ENCODE measurements around the gene KRT10.
A peak's percentile ranks its signal among the peaks of the same experiment; 100 is the strongest.

KRT10 gene

DNA sequence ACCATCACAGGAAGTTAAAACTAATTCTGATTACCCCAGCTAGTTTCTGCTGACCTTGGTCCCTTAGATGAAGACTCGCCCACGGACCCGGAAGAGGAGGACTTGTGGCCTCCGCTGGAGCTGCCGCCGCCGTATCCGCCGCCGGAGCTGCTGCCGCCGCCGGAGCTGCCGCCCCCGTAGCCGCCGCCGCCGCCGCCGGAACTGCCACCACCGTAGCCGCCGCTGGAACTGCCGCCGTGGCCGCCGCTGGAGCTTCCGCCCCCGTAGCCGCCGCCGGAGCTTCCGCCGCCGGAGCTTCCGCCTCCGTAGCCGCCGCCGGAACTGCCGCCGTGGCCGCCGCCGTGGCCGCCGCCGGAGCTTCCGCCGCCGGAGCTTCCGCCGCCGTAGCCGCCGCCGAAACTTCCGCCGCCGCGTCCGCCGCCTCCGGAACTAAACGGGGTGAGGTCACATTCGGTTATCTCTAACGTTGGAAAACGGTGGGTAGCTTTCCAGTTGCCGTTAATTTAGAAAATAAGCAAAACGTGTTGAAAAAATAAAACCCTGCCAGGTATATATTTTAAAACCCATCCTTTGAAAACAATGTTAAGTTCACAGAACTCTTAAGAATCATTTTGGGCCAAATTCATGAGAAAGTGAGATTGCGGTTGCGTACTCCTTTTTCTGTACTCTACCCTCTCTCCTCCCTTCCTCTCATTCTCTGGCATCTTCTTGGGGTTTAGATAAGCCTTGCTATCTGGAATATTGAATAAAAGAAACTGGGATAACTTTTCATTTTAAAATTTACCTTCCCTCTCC lies 3.5 kb downstream of the KRT10 start (continued):
- TF ChIP-seq ZFHX2 (tag by site-specific recombination; conservative IDR thresholded peaks at IDR 0.05) = peak; percentile 50; the same call in 1 of the 2 replicates
- no peak for TF ChIP-seq SETDB1 (IDR thresholded peaks at IDR 0.05; ENCODE audit: insufficient read length, low read length)
- no peak for TF ChIP-seq SCRT2 (tag by site-specific recombination; IDR thresholded peaks at IDR 0.05)
- TF ChIP-seq ZNF391 (tag by site-specific recombination; IDR thresholded peaks at IDR 0.05; ENCODE audit: borderline replicate concordance, low read depth) = no peak
- no peak for TF ChIP-seq ZNF514 (tag by site-specific recombination; IDR thresholded peaks at IDR 0.05)
- TF ChIP-seq ZNF138 (tag by site-specific recombination; IDR thresholded peaks at IDR 0.05; ENCODE audit: borderline replicate concordance) = no peak
- TF ChIP-seq YY2 (tag by site-specific recombination; IDR thresholded peaks at IDR 0.05) = no peak
- no peak for TF ChIP-seq ZNF394 (tag by site-specific recombination; IDR thresholded peaks at IDR 0.05; ENCODE audit: borderline replicate concordance)
- no peak for TF ChIP-seq ZNF473 (tag by site-specific recombination; IDR thresholded peaks at IDR 0.05)
- no peak for TF ChIP-seq ZNF114 (tag by site-specific recombination; IDR thresholded peaks at IDR 0.05)
- TF ChIP-seq SP2 (tag by site-specific recombination; IDR thresholded peaks at IDR 0.05) = peak; percentile 29; the same call in 1 of the 2 replicates
- peak; percentile 99 for TF ChIP-seq ZBTB17 (tag by site-specific recombination; IDR thresholded peaks at IDR 0.05)
- 0 out of 2 replicates have a peak, but pooled peaks have one; percentile 23 for TF ChIP-seq ZNF501 (tag by site-specific recombination; IDR thresholded peaks at IDR 0.05)

DNA sequence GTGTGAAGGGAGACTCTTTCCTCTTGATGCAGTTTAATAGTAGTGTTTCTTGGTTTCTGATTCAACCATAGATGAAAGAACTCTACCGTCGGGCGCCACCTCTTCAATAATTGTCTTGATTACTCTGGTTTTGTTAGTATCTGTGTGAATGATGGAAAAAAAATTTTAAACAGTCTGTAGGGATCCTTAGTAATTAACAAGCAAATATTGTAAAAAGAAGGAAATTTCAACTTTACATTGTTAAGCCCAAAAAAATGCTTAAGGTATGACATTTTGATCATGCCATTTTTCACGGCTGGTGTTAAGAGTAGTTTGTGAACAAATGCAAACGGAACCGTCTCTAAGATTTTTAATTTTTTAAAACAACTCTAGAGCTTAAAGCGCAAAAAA lies 4.1 kb downstream of the KRT10 start:
- ChIA-PET POLR2A (interaction anchor here (0.6 to 2.1 kb wide), 10 partner anchors 9 to 1112 kb away, joined by 3 to 14 read pairs (median 4); partner anchors contain the start of genes KRT17 and ODAD4), CTCF (interaction anchor here (0.6 to 1.8 kb wide), 7 partner anchors 15 to 845 kb away, joined by 3 to 12 read pairs (median 6); no protein-coding TSS in a partner anchor)
- no peak for TF ChIP-seq GLI4 (tag by site-specific recombination; IDR thresholded peaks at IDR 0.05)
- TF ChIP-seq, protein P1, sequence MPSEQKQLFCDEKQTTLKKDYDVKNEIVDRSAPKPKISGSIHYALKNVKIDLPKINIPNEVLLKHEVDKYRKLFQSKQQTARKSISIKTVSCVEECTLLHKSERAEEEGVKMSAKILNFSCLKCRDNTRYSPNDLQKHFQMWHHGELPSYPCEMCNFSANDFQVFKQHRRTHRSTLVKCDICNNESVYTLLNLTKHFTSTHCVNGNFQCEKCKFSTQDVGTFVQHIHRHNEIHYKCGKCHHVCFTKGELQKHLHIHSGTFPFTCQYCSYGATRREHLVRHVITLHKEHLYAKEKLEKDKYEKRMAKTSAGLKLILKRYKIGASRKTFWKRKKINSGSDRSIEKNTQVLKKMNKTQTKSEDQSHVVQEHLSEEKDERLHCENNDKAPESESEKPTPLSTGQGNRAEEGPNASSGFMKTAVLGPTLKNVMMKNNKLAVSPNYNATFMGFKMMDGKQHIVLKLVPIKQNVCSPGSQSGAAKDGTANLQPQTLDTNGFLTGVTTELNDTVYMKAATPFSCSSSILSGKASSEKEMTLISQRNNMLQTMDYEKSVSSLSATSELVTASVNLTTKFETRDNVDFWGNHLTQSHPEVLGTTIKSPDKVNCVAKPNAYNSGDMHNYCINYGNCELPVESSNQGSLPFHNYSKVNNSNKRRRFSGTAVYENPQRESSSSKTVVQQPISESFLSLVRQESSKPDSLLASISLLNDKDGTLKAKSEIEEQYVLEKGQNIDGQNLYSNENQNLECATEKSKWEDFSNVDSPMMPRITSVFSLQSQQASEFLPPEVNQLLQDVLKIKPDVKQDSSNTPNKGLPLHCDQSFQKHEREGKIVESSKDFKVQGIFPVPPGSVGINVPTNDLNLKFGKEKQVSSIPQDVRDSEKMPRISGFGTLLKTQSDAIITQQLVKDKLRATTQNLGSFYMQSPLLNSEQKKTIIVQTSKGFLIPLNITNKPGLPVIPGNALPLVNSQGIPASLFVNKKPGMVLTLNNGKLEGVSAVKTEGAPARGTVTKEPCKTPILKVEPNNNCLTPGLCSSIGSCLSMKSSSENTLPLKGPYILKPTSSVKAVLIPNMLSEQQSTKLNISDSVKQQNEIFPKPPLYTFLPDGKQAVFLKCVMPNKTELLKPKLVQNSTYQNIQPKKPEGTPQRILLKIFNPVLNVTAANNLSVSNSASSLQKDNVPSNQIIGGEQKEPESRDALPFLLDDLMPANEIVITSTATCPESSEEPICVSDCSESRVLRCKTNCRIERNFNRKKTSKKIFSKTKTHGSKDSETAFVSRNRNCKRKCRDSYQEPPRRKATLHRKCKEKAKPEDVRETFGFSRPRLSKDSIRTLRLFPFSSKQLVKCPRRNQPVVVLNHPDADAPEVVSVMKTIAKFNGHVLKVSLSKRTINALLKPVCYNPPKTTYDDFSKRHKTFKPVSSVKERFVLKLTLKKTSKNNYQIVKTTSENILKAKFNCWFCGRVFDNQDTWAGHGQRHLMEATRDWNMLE (tag by site-specific recombination; conservative IDR thresholded peaks at IDR 0.05; ENCODE audit: low read depth) = peak; percentile 82
- Histone ChIP-seq H3K4me3 (ENCODE audit: low read depth, low read length) (peak overlapping the region; percentile 79), H3K36me3 (ENCODE audit: control insufficient read depth in 2 of 2, insufficient read depth in 1 of 2, low read length in 2 of 2) (peaks cover 0 to 27% of the 10 kb centered on the region in 2 experiments; a peak in 1 of 3 replicates), H3K4me1 (ENCODE audit: control insufficient read depth, insufficient read depth, low read length) (peaks cover 2% of the 10 kb centered on the region; the same call in 1 of the 2 replicates), H3K27ac (ENCODE audit: extremely low read depth, low read depth, low read length) (peak overlapping the region; percentile 79), H3K9me3 (ENCODE audit: control insufficient read depth, insufficient read depth, low read depth, low read length) (no peaks in the 10 kb centered on the region)

DNA sequence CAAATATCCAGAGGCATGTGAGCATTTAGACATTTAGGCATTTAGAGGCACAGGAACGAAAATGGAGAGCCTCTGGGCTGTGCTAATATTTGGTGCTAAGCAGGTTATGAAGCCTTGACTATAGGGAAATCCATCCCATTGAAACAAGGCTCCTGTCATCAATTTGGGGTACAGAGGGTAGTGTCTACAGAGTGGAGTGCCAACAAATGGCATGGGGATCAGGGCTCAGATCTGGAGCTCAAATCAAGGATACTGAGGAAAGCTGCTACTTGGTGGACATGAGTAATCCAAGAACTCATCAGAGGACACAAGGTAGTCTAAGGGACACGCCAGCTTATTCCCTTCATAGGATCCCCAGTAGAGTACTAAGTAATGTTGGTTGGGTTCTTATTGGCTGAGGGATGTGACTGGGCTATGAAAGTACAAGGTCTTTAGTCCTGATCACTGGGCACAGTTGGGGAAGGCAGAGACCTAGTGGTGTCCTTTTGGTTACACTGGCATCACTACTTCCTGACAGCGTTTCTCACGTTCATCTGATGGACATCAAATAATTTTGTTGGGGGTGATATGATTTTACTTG lies 5.2 kb downstream of the KRT10 start:
- H3K4me3 ChIP-seq (ENCODE audit: low read depth, low read length) = no peak overlapping the region
- H3K36me3 ChIP-seq (ENCODE audit: control insufficient read depth in 2 of 2, insufficient read depth in 1 of 2, low read length in 2 of 2) = peaks cover 0 to 24% of the 10 kb centered on the region in 2 experiments; a peak in 1 of 3 replicates
- ChIA-PET POLR2A (no interaction called here), CTCF (interaction anchor here (0.9 to 1.0 kb wide), 4 partner anchors 92 to 848 kb away, joined by 3 to 6 read pairs (median 4); no protein-coding TSS in a partner anchor)
- no peak overlapping the region for H3K27ac ChIP-seq (ENCODE audit: extremely low read depth, low read depth, low read length)
- peaks cover 2% of the 10 kb centered on the region; the same call in 1 of the 2 replicates for H3K4me1 ChIP-seq (ENCODE audit: control insufficient read depth, insufficient read depth, low read length)
- no peaks in the 10 kb centered on the region for H3K9me3 ChIP-seq (ENCODE audit: control insufficient read depth, insufficient read depth, low read depth, low read length)
- no peak for TF ChIP-seq ZBTB1 (tag by site-specific recombination; IDR thresholded peaks at IDR 0.05)
- TF ChIP-seq KLF8 (tag by site-specific recombination; IDR thresholded peaks at IDR 0.05) = no peak
- no peak for TF ChIP-seq ZSCAN23 (tag by site-specific recombination; IDR thresholded peaks at IDR 0.05)
- TF ChIP-seq GLI2 (tag by site-specific recombination; IDR thresholded peaks at IDR 0.05; ENCODE audit: borderline replicate concordance, low read depth) = no peak
- TF ChIP-seq ZNF157 (tag by site-specific recombination; IDR thresholded peaks at IDR 0.05) = no peak
- no peak for TF ChIP-seq ZSCAN30 (tag by site-specific recombination; IDR thresholded peaks at IDR 0.05)
- TF ChIP-seq ZNF132 (tag by site-specific recombination; IDR thresholded peaks at IDR 0.05; ENCODE audit: borderline replicate concordance) = no peak
- no peak for TF ChIP-seq ZNF350 (tag by site-specific recombination; IDR thresholded peaks at IDR 0.05)
- TF ChIP-seq ZNF433 (tag by site-specific recombination; IDR thresholded peaks at IDR 0.05; ENCODE audit: low read depth) = no peak
- no peak for TF ChIP-seq ZNF184 (tag by site-specific recombination; IDR thresholded peaks at IDR 0.05)
- TF ChIP-seq, protein P2, sequence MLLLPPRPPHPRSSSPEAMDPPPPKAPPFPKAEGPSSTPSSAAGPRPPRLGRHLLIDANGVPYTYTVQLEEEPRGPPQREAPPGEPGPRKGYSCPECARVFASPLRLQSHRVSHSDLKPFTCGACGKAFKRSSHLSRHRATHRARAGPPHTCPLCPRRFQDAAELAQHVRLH (tag by site-specific recombination; IDR thresholded peaks at IDR 0.05) = no peak
- TF ChIP-seq, protein P3, sequence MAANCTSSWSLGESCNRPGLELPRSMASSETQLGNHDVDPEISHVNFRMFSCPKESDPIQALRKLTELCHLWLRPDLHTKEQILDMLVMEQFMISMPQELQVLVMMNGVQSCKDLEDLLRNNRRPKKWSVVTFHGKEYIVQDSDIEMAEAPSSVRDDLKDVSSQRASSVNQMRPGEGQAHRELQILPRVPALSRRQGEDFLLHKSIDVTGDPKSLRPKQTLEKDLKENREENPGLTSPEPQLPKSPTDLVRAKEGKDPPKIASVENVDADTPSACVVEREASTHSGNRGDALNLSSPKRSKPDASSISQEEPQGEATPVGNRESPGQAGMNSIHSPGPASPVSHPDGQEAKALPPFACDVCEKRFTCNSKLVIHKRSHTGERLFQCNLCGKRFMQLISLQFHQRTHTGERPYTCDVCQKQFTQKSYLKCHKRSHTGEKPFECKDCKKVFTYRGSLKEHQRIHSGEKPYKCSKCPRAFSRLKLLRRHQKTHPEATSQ (tag by site-specific recombination; IDR thresholded peaks at IDR 0.05) = no peak

Data from HEK293 (cell line).